Fibroblast of villous mesenchyme (primary cell): Measurements from ENCODE around the gene B4GALT7. TPM values are rescaled to one million over a fixed set of nuclear protein-coding genes. Genes with fewer than 3 reads are reported as not detected.
A peak's percentile ranks its signal among the peaks of the same experiment; 100 is the strongest.

Experiments
- DNase-seq: peaks from one replicate; pipeline ENCODE4 v3.0.0-alpha.2; 2010; ENCODE audit warnings: low read depth
- H3K4me3 ChIP-seq: 2 replicates; pipeline ENCODE4 v1.5.1; 2011; ENCODE audit warnings: low read depth, mild to moderate bottlenecking, low read length
- total RNA-seq: library from RNA; depleted of rRNA; stranded (reverse); fragments of >200 nt; gene quantifications from 2 replicates; pipeline ENCODE4 v1.2.3, GENCODE V29; 2012
- TF ChIP-seq, protein P1 (sequence below): IDR thresholded peaks from 2 replicates; pipeline ENCODE4 v1.5.1; 2012; ENCODE audit warnings: low read depth, mild to moderate bottlenecking, low read length; ENCODE audit not compliant: insufficient read depth

The B4GALT7 gene
- total RNA-seq, 1 donor = 30.7 TPM

DNA sequence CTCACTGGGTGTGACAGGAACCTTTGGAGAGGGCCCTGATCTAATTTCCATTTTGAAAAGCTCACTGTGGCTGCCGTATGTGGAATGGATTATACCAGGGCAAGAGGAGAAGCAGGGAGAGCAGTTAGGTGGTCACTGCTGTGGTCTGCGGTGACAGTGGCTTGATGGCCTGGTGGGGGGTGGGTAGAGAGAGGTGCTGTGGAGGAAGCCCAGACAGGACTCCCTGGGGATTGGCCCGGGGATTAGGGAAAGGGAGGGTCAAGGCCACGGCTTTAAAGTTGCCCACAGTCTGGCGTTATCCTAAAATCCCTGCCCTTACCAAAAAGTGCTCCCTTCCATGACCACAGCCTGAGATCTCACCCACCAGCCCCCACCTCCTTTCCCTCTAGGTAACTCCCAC lies 4.7 kb downstream of the B4GALT7 start:
- DNase-seq = no peak
- TF ChIP-seq, protein P1, sequence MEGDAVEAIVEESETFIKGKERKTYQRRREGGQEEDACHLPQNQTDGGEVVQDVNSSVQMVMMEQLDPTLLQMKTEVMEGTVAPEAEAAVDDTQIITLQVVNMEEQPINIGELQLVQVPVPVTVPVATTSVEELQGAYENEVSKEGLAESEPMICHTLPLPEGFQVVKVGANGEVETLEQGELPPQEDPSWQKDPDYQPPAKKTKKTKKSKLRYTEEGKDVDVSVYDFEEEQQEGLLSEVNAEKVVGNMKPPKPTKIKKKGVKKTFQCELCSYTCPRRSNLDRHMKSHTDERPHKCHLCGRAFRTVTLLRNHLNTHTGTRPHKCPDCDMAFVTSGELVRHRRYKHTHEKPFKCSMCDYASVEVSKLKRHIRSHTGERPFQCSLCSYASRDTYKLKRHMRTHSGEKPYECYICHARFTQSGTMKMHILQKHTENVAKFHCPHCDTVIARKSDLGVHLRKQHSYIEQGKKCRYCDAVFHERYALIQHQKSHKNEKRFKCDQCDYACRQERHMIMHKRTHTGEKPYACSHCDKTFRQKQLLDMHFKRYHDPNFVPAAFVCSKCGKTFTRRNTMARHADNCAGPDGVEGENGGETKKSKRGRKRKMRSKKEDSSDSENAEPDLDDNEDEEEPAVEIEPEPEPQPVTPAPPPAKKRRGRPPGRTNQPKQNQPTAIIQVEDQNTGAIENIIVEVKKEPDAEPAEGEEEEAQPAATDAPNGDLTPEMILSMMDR = no peak
- no peak overlapping the region for H3K4me3 ChIP-seq

DNA sequence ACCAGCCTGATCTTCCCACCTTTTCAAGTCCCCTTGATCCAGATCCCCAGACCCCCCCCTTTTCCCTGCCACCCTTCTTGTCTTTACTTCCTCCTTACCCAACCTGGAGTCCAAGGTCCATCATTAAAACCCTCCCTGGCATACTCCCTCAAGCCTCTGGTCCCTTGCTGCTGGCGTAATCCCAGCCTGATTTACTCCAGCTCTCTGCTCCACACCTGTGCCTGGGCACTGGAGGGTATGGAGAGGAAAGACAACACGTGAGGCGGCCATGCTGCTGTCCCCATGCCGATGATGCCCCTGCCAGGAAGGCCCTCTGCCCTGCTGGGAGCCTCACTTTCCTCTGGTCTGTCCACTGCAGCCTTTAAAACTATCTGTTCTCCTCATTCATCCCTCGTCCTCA lies 5.1 kb downstream of the B4GALT7 start:
- no peak for DNase-seq
- TF ChIP-seq, protein P1 = no peak

DNA sequence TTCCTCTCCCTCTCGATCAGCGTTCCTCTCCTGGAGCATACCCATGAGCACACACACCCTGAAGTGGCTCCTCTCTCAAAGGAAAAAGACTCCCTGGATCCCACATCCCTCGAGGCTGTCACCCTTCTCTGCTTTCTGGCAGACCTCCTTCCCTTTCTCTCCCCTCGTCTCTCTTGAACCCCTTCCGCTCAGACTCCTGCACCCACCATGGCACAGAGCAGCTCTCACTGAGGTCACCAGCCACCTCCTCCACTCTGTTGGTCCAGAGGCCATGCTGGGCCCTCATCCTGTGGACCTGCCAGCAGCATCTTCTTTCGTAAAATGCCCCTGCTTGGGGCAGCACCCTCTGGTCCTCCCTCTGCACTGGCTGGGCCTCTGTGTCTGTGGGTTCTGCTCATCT lies 5.7 kb downstream of the B4GALT7 start:
- H3K4me3 ChIP-seq = no peak overlapping the region
- no peak for DNase-seq
- TF ChIP-seq, protein P1 = no peak

More for the DNA sequence above, 5.1 kb downstream of the B4GALT7 start:
- no peak overlapping the region for H3K4me3 ChIP-seq

DNA sequence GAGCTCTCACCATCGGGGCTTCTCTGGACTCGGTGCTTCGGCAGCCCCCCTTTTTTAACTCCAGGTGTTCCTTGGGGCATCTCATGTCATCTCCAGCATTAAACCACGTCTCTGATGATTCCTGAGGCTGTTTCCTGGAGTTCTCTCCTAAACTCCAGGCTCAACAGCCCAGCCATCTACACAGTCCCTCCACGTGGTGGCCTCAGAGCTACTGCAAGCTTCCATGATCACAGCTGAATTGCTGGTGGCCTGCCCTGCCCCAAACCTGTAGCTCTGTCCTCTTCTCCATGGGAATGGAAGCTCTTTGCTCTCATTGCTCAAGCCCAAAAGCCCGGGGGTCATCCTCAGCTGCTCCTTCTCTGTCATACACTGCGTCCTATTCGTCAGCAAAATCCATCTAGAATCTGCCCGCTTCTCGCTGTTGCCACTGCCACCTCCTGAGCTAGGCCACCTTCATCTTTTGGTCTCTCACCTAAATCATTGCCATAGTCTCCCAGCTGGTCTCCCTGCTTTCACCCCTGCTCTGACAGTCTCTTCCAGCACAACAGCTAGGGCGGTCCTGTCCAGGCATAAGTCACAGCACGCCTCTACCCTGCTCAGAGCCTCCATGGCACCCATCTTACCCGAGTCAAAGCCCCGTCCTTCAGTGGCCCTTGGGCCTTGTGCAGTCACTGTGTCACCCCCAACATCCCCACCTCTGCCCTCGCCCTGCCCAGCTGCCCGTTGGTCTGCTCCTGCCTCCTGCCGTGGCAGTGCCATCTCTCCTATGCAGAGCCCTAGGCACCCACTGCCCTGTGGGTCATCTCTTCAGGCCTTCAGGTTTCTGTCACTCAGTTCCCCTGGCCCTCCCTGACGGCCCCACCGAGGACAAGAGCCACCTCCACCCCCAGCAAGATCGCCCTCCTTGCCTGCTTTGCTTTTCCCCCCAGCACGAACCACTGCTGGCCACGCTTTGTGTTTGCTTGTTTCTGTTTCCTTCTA lies 6.4 kb downstream of the B4GALT7 start:
- H3K4me3 ChIP-seq = no peak overlapping the region
- DNase-seq = no peak
- TF ChIP-seq, protein P1 = no peak

DNA sequence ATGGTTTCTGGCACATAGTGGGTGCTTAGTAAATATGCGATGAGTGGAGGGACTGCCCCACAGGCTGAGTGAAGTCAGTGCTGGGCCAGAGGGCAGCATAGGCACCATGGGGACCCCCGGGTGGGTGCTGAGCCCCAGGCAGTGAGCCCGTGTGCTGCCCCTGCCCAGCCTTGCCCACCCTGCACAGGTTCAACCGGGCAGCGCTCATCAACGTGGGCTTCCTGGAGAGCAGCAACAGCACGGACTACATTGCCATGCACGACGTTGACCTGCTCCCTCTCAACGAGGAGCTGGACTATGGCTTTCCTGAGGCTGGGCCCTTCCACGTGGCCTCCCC lies 7.2 kb downstream of the B4GALT7 start:
- H3K4me3 ChIP-seq = no peak overlapping the region
- TF ChIP-seq, protein P1 = no peak
- no peak for DNase-seq

DNA sequence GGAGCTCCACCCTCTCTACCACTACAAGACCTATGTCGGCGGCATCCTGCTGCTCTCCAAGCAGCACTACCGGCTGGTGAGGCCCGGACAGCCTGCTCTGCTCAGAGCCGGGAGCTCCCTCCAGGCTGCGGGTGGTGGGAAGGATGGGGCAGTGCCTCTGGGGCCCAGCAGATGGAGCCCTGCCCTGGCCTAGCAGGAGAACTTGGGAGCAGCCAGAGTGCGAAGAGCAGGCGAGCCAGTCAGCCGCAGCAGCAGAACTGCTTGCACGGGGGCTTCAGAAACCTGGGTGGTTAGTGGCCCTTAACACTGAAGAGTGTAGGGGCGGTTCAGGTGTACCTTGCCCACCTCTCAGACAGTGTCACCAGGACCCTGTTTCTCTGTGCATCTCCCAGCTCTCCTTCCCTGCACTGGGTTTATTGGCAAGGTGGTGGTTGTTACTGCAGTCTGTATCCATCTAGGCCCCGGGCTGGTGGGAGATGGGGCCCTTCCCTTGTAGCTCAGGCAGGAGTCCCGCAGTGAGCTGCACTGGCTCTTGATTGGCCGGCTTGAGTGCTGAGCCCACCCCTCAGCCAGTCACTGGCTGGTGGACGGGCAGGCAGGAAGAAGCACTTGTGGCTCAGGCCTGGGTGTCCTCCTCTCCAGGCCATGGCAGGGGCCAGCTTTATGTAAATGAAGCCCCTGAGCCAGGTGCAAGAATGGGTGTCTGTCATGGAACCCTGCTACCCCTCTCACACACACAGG lies 7.7 kb downstream of the B4GALT7 start:
- TF ChIP-seq, protein P1 = peak; percentile 92
- peak; percentile 84 for DNase-seq
- no peak overlapping the region for H3K4me3 ChIP-seq
